ENCODE measurements around the gene FCHSD2. TPM values are rescaled to one million over a fixed set of nuclear protein-coding genes. Genes with fewer than 3 reads are reported as not detected.

The FCHSD2 gene
- total and polyA plus RNA-seq, 7 donors, result 5.7 to 18.5 (median 9.7) TPM

GRCh38 chr11:72802822-72803221, 339.3 kb downstream of the FCHSD2 start:
- intact Hi-C loops (cut with DNase I), result no loop called here
- no peaks in the 10 kb centered on the region for H3K27me3 ChIP-seq (ENCODE audit: insufficient read depth in 3 of 3, low read length in 2 of 3)
- no peak for ATAC-seq
- no peaks in the 10 kb centered on the region for H3K4me1 ChIP-seq
- no peak overlapping the region for H3K27ac ChIP-seq
- no peaks in the 10 kb centered on the region for H3K36me3 ChIP-seq (ENCODE audit: insufficient read depth in 1 of 2, low read depth in 1 of 2)
- H3K4me3 ChIP-seq, result no peak overlapping the region
- WGBS, 3 donors, result 84 to 94% (median 88%) methylated on average over 6 of the region's 6 CpGs
- no peaks in the 10 kb centered on the region for H3K9me3 ChIP-seq
- no peak for DNase-seq
- no peak for TF ChIP-seq CTCF (IDR thresholded peaks at IDR 0.05)

- H3K36me3 ChIP-seq (ENCODE audit: insufficient read depth in 1 of 2, low read depth in 1 of 2), result no peaks in the 10 kb centered on the region
- DNase-seq, result no peak
- no peak for ATAC-seq
- H3K27me3 ChIP-seq (ENCODE audit: insufficient read depth in 3 of 3, low read length in 2 of 3), result no peaks in the 10 kb centered on the region
- WGBS, 3 donors, result 67 to 77% (median 70%) methylated on average over 4 of the region's 4 CpGs
- H3K4me3 ChIP-seq, result no peak overlapping the region
- no peak for TF ChIP-seq CTCF (IDR thresholded peaks at IDR 0.05)
- no peaks in the 10 kb centered on the region for H3K9me3 ChIP-seq
- intact Hi-C loops (cut with DNase I), result no loop called here
- H3K4me1 ChIP-seq, result peaks cover 2% of the 10 kb centered on the region
- no peak overlapping the region for H3K27ac ChIP-seq
These were observed 342.7 kb downstream of the FCHSD2 start for GRCh38 chr11:72799441-72799840.

GRCh38 chr11:72798361-72798760, 343.8 kb downstream of the FCHSD2 start:
- Histone ChIP-seq H3K4me1 (peaks cover 7% of the 10 kb centered on the region), H3K36me3 (ENCODE audit: insufficient read depth in 1 of 2, low read depth in 1 of 2) (no peaks in the 10 kb centered on the region), H3K4me3 (no peak overlapping the region), H3K9me3 (no peaks in the 10 kb centered on the region), H3K27me3 (ENCODE audit: insufficient read depth in 3 of 3, low read length in 2 of 3) (no peaks in the 10 kb centered on the region), H3K27ac (no peak overlapping the region)
- intact Hi-C loops (cut with DNase I), result no loop called here
- TF ChIP-seq CTCF (IDR thresholded peaks at IDR 0.05), result no peak
- no peak for DNase-seq
- no peak for ATAC-seq
- 74 to 87% (median 80%) methylated on average over 4 of the region's 4 CpGs for WGBS, 3 donors

GRCh38 chr11:72793425-72794367, 348.4 kb downstream of the FCHSD2 start, which contains the start of gene STARD10:
STARD10 (minus strand) TSS chr11:72794047; CDS start chr11:72781181, 12,866 bp downstream.
- H3K4me1 ChIP-seq, result peaks cover 24% of the 10 kb centered on the region
- no peaks in the 10 kb centered on the region for H3K27me3 ChIP-seq (ENCODE audit: insufficient read depth in 3 of 3, low read length in 2 of 3)
- H3K36me3 ChIP-seq (ENCODE audit: insufficient read depth in 1 of 2, low read depth in 1 of 2), result no peaks in the 10 kb centered on the region
- intact Hi-C loops (cut with DNase I), result loop anchor here (2.0 to 5.0 kb wide), 3 partner anchors 67 to 206 kb away; no protein-coding TSS in a partner anchor
- ATAC-seq, result peak; percentile 92 to 96 (median 94)
- peak; percentile 96 to 98 for DNase-seq
- TF ChIP-seq CTCF (IDR thresholded peaks at IDR 0.05), result peak; percentile 94
- peak within 1 kb of the TSS; percentile 91 for H3K27ac ChIP-seq
- no peaks in the 10 kb centered on the region for H3K9me3 ChIP-seq
- 1 to 2% (median 1%) methylated on average over 54 to 55 of the region's 55 CpGs for WGBS, 3 donors
- H3K4me3 ChIP-seq, result peak within 1 kb of the TSS; percentile 74
